Measurements from ENCODE around the gene ITCH. TPM values are rescaled to one million over a fixed set of nuclear protein-coding genes. Genes with fewer than 3 reads are reported as not detected.
"Not testable (repeated sequence)": the region's sequence is repeated elsewhere in the genome, so short reads cannot be mapped to it uniquely, and the experiment has no call there.

ITCH gene
- total RNA-seq, 1 donor from 2014 or later = 76.5 TPM

- no peak for DNase-seq
Measured at GRCh38 chr20:34512955-34513419, 149.9 kb downstream of the ITCH start.

DNA sequence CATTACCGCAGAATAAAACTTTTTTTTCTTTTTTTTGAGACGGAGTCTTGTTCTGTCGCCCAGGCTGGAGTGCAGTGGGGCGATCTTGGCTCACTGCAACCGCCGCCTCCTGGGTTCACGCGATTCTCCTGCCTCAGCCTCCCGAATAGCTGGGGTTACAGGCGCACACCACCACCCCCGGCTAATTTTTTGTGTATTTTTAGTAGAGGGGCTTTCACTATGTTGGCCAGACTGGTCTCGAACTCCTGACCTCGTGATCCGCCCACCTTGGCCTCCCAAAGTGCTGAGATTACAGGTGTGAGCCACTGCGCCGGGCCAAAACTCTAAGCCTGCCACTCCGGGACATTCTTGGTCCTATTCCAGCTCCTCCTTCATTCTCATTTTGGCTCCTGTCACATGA lies 151.0 kb downstream of the ITCH start:
- not testable (repeated sequence) for DNase-seq

DNA sequence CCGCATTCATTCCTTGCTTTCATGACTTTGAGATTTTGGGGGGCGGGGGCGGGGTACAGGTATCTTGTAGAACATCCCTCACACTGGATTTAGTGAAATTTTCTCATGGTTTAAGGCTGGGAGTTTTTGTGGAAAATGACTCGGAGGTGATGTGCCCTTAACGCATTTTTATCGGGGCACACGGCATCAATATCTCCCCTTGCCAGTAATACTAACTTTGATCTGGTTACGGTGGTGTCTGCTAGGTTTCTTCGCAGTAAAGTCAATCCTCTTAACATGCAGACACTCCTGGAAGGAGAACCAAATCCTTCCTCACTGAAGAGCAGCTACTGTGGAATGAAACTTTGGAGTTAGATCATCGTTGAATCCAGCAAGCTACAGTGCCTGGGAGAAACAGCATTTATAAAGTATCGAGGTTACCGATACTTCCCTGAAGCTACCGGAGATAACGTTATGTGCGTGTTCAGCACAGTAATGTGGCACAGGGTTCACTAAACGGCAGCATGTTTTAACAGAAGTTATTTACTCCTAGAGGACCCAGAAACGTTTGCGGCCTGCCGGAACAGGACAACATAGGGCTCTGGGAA lies 151.9 kb downstream of the ITCH start:
- no peak for DNase-seq

- peak; percentile 87 for DNase-seq
Measured at GRCh38 chr20:34515484-34516246, 152.6 kb downstream of the ITCH start.

DNA sequence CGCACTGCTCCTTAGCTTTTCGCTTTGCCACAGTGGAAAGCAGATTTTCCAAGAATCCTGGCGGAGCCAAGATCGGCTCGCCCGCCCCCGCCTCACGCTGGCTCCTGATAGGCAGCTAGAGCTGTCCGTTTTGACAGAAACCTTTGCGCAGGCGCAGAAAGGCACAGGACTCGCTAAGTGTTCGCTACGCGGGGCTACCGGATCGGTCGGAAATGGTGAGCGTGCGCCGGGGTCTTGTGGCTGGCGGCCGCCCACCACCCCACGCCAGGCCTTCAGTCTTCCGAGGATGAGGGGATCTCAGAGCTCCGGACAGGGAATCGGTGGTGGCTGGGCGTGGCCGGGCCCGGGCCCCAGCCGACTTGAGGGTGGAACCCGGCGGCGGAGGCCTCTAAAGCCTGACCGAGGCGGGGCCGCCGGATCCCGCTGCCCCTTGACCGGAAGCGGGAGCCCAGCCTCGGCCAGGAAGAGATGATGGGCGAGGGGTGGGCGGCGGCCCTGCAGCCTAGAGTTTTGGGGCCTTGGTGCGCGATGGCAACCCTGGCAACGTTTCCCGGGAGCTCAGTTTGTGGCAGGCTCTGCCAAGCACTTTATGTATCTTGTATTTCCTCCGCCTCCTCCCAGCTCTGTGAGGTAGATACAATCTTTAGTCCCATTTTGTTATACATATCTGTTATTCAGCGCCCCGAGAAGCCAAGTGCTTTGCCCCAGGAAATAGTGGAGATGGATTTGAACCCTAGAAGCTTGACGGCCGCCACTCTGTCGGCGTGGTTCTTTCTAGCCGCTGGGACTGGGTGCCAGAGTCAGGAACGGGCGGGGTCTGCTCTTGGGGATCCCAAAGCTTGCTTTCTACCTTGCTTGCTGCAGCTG lies 153.4 kb downstream of the ITCH start, which contains the start of gene DYNLRB1:
DYNLRB1 (plus strand) TSS at position 176 of the 867 bp plus-strand sequence; CDS start at position 213, 37 bp downstream.
- DNase-seq = peak; percentile 99

DNA sequence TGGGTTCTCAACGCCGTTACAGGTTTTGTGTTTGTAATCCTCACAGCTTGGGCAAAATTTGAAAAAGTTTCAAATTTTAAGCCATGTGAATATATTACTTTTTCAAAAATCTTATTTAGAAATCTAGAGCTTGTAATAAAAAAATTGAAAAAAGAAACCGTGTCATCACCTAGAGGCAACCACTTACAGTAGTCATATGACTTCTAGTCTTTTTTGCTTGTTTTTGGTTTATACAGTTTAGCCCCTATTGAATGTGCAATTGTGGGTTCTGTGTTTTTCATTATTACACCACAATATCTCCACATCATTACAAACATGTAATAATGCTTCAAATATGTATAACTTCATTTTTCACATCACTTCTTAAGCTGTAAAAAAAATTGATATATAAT lies 154.0 kb downstream of the ITCH start:
- DNase-seq = no peak

GRCh38 chr20:34518863-34519262 lies 155.8 kb downstream of the ITCH start:
- DNase-seq = not testable (repeated sequence)

- DNase-seq = not testable (repeated sequence)
Measured at GRCh38 chr20:34519841-34520240, 156.8 kb downstream of the ITCH start.

DNA sequence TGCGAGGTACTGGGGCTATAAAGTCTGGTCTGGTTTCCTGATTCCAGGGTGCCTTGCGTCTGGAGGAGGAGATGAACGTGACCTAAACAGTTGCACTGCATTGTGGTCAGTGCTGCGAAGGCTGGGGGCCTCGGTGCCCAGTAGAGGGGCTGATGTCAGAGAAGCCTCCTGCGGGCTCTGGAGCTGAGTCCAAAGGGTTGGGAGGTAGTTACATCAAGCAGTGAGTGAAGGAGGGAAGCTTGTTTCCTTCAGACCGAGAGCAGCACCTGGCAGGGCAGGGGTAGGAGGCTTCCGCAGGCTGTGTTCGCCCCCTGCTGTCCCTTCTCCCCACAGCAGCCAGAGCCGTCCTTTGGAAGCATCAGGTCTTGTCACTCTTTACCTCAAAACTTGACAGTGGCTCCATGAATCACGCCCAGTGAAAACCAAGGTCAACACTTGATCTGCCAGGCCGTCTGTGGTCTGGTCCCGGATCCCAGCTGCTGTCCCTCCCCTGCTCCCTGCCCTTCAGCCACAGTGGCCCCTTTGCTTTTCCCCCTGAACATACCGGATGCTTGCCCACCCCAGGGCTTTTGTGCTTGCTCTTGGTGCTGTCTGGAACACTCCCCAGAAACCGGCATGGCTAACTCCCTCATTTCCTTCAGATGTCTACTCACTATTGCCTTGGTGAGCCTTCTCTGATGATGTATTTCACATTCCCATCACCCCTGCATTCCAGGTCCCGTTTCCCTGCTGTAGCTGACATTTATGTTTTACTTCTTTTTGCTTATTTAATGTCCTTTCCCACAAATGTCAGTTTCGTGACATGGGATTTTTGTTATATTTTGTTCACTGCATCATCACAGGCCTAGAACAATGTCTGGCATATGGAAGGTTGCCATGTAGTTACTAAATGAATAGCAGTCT lies 160.1 kb downstream of the ITCH start:
- peak; percentile 67 for DNase-seq

- DNase-seq = no peak
Measured at GRCh38 chr20:34524426-34524825, 161.4 kb downstream of the ITCH start.

DNA sequence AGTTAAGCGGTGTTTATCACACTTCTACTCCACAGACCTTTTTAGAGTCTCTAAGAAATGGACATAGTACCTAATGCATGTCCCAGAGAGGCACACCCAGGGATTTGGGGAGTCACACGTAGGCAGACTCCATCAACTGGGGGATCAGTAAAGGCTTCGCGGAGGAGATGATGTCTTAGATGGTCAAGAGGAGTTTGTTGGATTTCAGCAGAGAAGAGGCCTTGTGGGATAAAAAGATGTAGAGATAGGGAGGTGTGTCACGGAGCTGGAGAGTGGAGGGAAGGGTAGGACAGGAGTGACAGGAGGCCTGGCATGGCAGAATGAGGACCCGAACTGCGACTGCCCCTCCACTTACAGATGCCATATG lies 162.3 kb downstream of the ITCH start:
- DNase-seq = no peak

DNA sequence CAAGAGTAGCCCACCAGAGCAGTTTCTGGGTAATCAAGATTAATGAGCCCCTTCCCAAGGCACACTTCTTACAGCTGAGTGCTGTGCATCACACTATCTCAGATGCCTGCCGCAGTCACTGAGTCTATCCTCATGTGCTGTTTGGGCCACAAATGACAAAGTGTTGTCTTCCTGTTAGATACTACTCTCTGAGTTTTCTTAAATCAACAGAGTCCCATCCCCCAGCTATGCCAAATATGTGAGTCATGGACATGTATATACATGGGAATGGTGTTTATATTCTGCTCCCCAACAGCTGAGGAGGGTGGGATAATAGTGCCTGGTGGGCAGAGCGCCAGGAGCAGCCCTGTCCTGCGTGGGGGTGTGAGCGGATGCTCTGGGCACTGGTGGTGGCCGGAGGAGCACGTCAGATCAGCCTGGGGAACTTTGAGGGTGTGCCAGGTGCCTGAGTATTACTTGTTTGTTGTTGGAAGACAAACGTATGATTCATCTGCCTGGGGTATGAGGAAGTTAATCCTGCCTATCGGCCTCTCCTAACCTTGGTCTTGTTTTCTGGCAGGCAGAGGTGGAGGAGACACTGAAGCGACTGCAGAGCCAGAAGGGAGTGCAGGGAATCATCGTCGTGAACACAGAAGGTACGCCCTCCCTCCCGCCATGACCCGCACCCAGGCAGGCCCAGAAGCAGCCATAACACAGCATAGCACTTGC lies 162.8 kb downstream of the ITCH start:
- DNase-seq = peak; percentile 83

DNA sequence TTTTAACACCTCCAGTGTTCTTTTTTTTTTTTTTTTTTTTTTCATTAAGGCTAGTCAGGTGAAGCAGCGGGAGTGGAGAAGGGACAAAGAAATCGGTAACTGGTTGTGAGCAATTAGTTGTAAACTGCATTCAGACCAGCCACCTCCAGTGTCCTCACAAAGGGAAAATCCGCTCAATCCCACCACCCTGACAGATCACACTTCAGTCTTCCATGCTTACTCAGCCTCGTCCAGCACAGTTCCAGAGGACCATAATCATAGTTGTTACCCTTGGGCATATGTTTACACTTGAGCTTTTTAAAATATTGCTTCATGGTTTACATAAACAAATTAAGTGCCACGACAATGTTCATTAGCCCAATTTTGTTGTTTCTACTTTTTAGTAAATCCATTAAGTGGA lies 163.4 kb downstream of the ITCH start:
- DNase-seq = no peak

- DNase-seq = no peak
Measured at GRCh38 chr20:34527016-34527415, 163.9 kb downstream of the ITCH start.

DNA sequence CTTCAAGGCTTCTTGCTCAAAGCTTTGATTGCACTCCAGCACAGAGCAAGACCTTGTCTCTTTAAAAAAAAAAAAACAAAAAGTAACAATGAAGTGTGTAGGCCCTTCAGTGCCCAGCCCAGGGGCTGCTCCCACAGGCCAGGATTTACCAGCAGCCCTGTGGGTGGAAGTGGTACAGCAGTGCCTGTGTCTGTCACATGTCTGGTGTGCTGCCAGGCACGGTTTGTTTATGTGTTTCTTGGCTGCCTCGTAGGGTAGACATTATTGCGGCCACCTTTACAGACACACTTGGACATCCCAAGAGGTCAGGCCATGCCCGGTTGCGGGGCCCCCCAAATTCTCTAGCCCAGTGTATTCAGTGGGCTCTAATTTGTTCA lies 165.8 kb downstream of the ITCH start:
- no peak for DNase-seq

DNA sequence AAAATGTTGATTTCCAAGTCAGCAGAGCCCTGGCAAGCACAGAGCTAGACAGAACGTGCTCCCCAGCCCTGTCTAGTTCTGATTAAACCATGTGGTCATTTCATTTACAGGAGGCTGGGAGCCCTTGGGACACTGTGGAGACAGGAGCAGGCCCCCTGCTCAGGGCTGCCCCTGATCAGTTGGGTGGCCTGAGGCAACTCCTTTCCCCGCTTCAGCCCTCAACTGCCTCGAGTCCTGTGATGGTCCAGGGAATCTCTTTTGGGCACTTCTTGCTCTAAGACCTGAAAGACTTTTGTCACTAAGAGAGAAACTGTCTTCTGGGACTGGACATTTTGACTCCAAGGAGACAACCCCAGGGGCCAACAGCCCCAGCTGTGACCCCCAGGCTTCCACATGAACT lies 166.7 kb downstream of the ITCH start:
- no peak for DNase-seq

GRCh38 chr20:34530342-34530741 lies 167.3 kb downstream of the ITCH start:
- DNase-seq = no peak

DNA sequence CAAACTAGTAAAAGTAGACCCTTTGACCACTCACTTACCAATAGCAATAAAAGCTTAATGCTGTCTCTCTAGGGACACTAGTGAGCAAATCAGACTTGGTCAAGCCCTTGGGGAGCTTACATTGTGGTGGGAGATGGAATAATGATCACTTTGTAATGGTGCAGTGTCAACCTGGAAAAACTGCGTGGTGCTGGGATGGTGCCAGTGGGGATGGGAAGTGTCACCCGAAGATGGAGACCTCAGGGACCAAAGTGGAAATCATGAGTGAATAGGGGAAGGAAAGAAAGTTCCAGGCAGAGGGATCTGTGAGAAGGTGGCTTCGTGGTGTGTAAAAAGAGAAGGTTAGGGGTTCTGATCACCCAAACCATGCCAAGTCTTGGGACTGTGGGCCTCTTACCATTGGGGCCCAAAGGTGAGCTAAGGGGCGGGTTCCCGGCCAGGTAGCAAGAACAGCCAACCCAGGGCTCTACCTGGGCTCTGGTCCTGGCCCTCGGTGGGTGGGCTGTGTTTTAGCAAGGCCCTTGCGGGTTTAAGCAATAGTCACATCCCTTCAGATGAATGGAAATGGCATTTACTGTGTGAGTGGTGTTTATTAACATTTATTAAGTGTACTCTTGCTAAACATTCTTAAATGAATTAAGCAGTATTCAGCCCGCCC lies 168.7 kb downstream of the ITCH start:
- no peak for DNase-seq

GRCh38 chr20:34532320-34532719 lies 169.2 kb downstream of the ITCH start:
- no peak for DNase-seq

GRCh38 chr20:34532756-34533155 lies 169.7 kb downstream of the ITCH start:
- peak; percentile 64 for DNase-seq
